OCI-LY1 (cell line): ENCODE measurements around the gene TMEM33.

Experiments used
- H2AFZ ChIP-seq: fragments of 200-600 bp; sonication (generic), shearing (Covaris generic); 2 replicates; pipeline ENCODE4 v1.6.0; 2014; ENCODE audit warnings: antibody characterized with exemption, mild to moderate bottlenecking, low read length
- H3F3A ChIP-seq: fragments of 200-600 bp; sonication (generic), shearing (Covaris generic); 2 replicates; pipeline ENCODE4 v1.6.0; 2014; ENCODE audit warnings: mild to moderate bottlenecking, antibody characterized with exemption, low read length, moderate library complexity; ENCODE audit not compliant: insufficient read depth
- H3K27ac ChIP-seq: fragments of 200-600 bp; sonication (generic); 2 replicates; pipeline ENCODE4 v1.5.1; 2014; ENCODE audit warnings: low read length, mixed run types, mild to moderate bottlenecking, low read depth; ENCODE audit not compliant: poor library complexity, severe bottlenecking
- H3K27me3 ChIP-seq: fragments of 200-600 bp; sonication (generic); 2 replicates; pipeline ENCODE4 v1.6.0; 2014; ENCODE audit warnings: antibody characterized with exemption, mild to moderate bottlenecking, low read length, moderate library complexity; ENCODE audit not compliant: insufficient read depth
- H3K36me3 ChIP-seq: fragments of 200-600 bp; sonication (generic); 2 replicates; pipeline ENCODE4 v1.6.1; 2014; ENCODE audit warnings: mild to moderate bottlenecking, antibody characterized with exemption, low read length, moderate library complexity, mixed read lengths; ENCODE audit not compliant: insufficient read depth
- H3K4me1 ChIP-seq: fragments of 200-600 bp; sonication (generic); 2 replicates; pipeline ENCODE4 v1.5.1; 2014; ENCODE audit warnings: mild to moderate bottlenecking, low read length, moderate library complexity; ENCODE audit not compliant: insufficient read depth, severe bottlenecking
- H3K4me2 ChIP-seq: fragments of 200-600 bp; sonication (generic), shearing (Covaris generic); 2 replicates; pipeline ENCODE4 v1.6.1; 2014; ENCODE audit warnings: low read length
- H3K4me3 ChIP-seq: fragments of 200-600 bp; sonication (generic); 2 replicates; pipeline ENCODE4 v1.5.1; 2014; ENCODE audit warnings: low read length, low read depth, mild to moderate bottlenecking, mixed read lengths; ENCODE audit not compliant: poor library complexity, severe bottlenecking
- H3K79me2 ChIP-seq: fragments of 200-600 bp; shearing (Covaris generic); 2 replicates; pipeline ENCODE4 v1.6.1; 2016; ENCODE audit warnings: mixed run types, low read length, mixed read lengths; ENCODE audit not compliant: insufficient read depth
- H3K9ac ChIP-seq: fragments of 200-600 bp; sonication (generic), shearing (Covaris generic); 2 replicates; pipeline ENCODE4 v1.6.1; 2014; ENCODE audit warnings: mild to moderate bottlenecking, low read length, mixed read lengths
- H3K9me2 ChIP-seq: fragments of 200-600 bp; sonication (generic), shearing (Covaris generic); 2 replicates; pipeline ENCODE4 v1.6.1; 2014; ENCODE audit warnings: low read depth, mild to moderate bottlenecking, low read length, mixed read lengths
- H3K9me3 ChIP-seq: fragments of 200-600 bp; shearing (Covaris generic); 2 replicates; pipeline ENCODE4 v1.6.1; 2014; ENCODE audit warnings: low read length, mixed read lengths
- H4K20me1 ChIP-seq: fragments of 200-600 bp; sonication (generic), shearing (Covaris generic); 2 replicates; pipeline ENCODE4 v1.6.0; 2016; ENCODE audit warnings: mild to moderate bottlenecking, low read length; ENCODE audit not compliant: insufficient read depth
- CTCF ChIP-seq: fragments of 200-600 bp; sonication (generic), shearing (Covaris generic); IDR thresholded peaks from 2 replicates; pipeline ENCODE4 v1.5.1; 2017; ENCODE audit warnings: mild to moderate bottlenecking, antibody characterized with exemption, low read length, moderate library complexity, mixed read lengths
- EZH2 ChIP-seq: fragments of 200-600 bp; sonication (generic), shearing (Covaris generic); IDR thresholded peaks from 2 replicates; pipeline ENCODE4 v1.8.0; 2017; ENCODE audit warnings: borderline replicate concordance, mixed run types, mild to moderate bottlenecking, antibody characterized with exemption, low read length, moderate library complexity, mixed read lengths

Gene TMEM33

GRCh38 chr4:41943506-41943905 is 8.3 kb downstream of the TMEM33 start:
- no peak overlapping the region for H3K27ac ChIP-seq
- no peaks in the 10 kb centered on the region for H3F3A ChIP-seq
- H3K36me3 ChIP-seq = peaks cover 86% of the 10 kb centered on the region
- H3K4me1 ChIP-seq = no peaks in the 10 kb centered on the region
- H3K9me3 ChIP-seq = no peaks in the 10 kb centered on the region
- no peaks in the 10 kb centered on the region for H3K27me3 ChIP-seq
- H3K79me2 ChIP-seq = peaks cover 23% of the 10 kb centered on the region
- H2AFZ ChIP-seq = no peak overlapping the region
- no peak overlapping the region for H3K4me3 ChIP-seq
- no peaks in the 10 kb centered on the region for H3K9me2 ChIP-seq
- H3K9ac ChIP-seq = no peak overlapping the region
- no peak overlapping the region for H3K4me2 ChIP-seq
- TF ChIP-seq EZH2 (no peak), CTCF (no peak)
- H4K20me1 ChIP-seq = no peaks in the 10 kb centered on the region; the same call in 1 of the 2 replicates

GRCh38 chr4:41944089-41944488 is 8.9 kb downstream of the TMEM33 start:
- Histone ChIP-seq H3F3A (no peaks in the 10 kb centered on the region), H3K9me3 (no peaks in the 10 kb centered on the region), H2AFZ (no peak overlapping the region), H3K4me1 (no peaks in the 10 kb centered on the region), H3K4me2 (no peak overlapping the region), H4K20me1 (no peaks in the 10 kb centered on the region; the same call in 1 of the 2 replicates), H3K27ac (no peak overlapping the region), H3K36me3 (peaks cover 82% of the 10 kb centered on the region), H3K27me3 (no peaks in the 10 kb centered on the region), H3K79me2 (peaks cover 18% of the 10 kb centered on the region), H3K9ac (no peak overlapping the region), H3K4me3 (no peak overlapping the region), H3K9me2 (no peaks in the 10 kb centered on the region)
- no peak for TF ChIP-seq EZH2
- TF ChIP-seq CTCF = no peak

- no peaks in the 10 kb centered on the region for H3K9me3 ChIP-seq
- H3K27me3 ChIP-seq = no peaks in the 10 kb centered on the region
- no peak overlapping the region for H3K27ac ChIP-seq
- no peak overlapping the region for H3K4me3 ChIP-seq
- H2AFZ ChIP-seq = no peak overlapping the region
- no peak overlapping the region for H3K9ac ChIP-seq
- no peak overlapping the region for H3K4me2 ChIP-seq
- peaks cover 84% of the 10 kb centered on the region for H3K36me3 ChIP-seq
- H3F3A ChIP-seq = no peaks in the 10 kb centered on the region
- no peaks in the 10 kb centered on the region; the same call in 1 of the 2 replicates for H4K20me1 ChIP-seq
- H3K79me2 ChIP-seq = no peaks in the 10 kb centered on the region
- no peaks in the 10 kb centered on the region for H3K9me2 ChIP-seq
- no peaks in the 10 kb centered on the region for H3K4me1 ChIP-seq
- TF ChIP-seq EZH2 (no peak), CTCF (no peak)
These were observed 14.3 kb downstream of the TMEM33 start for GRCh38 chr4:41949531-41949930.
